Body of pancreas (tissue), 4 donors: ENCODE measurements around the gene GDPD4.

Experiments used
- POLR2A ChIP-seq, 3 donors: fragments of 450-650 bp; IDR thresholded peaks; one replicate each; pipeline ENCODE4 v1.6.1; 2016; ENCODE audit warnings: antibody characterized with exemption in 3 of 3, mild to moderate bottlenecking in 2 of 3
- TF ChIP-seq, protein P1 (sequence below), 7 experiments: fragments of 450-650 bp in 4 of 7; fragments of 200-600 bp in 3 of 7; sonication (generic) in 3 of 7; IDR thresholded peaks; one replicate each; pipeline ENCODE4 v1.5.1; 2016 to 2019; ENCODE audit warnings: antibody characterized with exemption in 7 of 7

DNA sequence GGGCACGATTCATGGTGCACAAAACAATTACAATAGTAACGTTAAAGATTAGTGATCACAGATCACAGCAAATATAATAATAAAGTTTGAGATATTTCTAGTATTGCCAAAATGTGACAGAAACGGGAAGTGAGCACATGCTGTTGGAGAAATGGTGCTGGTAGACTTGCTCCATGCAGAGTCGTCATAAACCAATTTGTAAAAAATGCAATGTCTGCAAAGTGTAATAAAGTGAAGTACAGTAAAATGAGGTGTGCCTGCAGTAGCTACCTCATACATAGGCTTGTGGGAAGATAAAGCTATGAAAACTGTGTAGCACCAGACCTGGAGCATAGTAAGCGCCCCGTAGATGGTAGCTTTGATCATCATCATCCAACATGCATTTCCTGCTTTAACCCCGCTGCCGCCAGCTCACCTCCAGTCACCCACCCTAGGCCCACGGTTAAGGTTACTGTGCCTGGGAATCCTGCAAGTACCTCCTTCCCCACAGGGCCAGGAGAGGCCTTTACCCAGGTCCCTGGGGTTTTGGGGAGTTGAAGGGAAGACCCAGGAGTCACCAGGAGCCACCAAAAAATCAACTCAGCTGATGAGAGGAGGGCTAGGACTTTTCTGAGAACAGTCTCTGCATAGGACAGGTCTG is 114.3 kb downstream of the GDPD4 start:
- TF ChIP-seq, protein P1, sequence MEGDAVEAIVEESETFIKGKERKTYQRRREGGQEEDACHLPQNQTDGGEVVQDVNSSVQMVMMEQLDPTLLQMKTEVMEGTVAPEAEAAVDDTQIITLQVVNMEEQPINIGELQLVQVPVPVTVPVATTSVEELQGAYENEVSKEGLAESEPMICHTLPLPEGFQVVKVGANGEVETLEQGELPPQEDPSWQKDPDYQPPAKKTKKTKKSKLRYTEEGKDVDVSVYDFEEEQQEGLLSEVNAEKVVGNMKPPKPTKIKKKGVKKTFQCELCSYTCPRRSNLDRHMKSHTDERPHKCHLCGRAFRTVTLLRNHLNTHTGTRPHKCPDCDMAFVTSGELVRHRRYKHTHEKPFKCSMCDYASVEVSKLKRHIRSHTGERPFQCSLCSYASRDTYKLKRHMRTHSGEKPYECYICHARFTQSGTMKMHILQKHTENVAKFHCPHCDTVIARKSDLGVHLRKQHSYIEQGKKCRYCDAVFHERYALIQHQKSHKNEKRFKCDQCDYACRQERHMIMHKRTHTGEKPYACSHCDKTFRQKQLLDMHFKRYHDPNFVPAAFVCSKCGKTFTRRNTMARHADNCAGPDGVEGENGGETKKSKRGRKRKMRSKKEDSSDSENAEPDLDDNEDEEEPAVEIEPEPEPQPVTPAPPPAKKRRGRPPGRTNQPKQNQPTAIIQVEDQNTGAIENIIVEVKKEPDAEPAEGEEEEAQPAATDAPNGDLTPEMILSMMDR (IDR thresholded peaks at IDR 0.05): no peak
- TF ChIP-seq POLR2A (IDR thresholded peaks at IDR 0.05): no peak
